Epithelial cell of esophagus (primary cell): ENCODE results near the gene MAIP1.
"Not testable (repeated sequence)": the region's sequence is repeated elsewhere in the genome, so short reads cannot be mapped to it uniquely, and the experiment has no call there.

Source experiments
- DNase-seq: peaks from one replicate; pipeline ENCODE4 v3.0.0; 2010; ENCODE audit warnings: low read depth
- H3K4me3 ChIP-seq: 2 replicates; pipeline ENCODE4 v1.5.1; 2011; ENCODE audit warnings: mild to moderate bottlenecking, low read length, control low read depth
- TF ChIP-seq, protein P1 (sequence below): IDR thresholded peaks from 2 replicates; pipeline ENCODE4 v1.5.1; 2011; ENCODE audit warnings: low read depth, mild to moderate bottlenecking, low read length, control low read depth, inconsistent platforms; ENCODE audit not compliant: insufficient read depth; ENCODE audit errors: missing control alignments

Gene MAIP1, protein sequence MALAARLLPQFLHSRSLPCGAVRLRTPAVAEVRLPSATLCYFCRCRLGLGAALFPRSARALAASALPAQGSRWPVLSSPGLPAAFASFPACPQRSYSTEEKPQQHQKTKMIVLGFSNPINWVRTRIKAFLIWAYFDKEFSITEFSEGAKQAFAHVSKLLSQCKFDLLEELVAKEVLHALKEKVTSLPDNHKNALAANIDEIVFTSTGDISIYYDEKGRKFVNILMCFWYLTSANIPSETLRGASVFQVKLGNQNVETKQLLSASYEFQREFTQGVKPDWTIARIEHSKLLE

DNA sequence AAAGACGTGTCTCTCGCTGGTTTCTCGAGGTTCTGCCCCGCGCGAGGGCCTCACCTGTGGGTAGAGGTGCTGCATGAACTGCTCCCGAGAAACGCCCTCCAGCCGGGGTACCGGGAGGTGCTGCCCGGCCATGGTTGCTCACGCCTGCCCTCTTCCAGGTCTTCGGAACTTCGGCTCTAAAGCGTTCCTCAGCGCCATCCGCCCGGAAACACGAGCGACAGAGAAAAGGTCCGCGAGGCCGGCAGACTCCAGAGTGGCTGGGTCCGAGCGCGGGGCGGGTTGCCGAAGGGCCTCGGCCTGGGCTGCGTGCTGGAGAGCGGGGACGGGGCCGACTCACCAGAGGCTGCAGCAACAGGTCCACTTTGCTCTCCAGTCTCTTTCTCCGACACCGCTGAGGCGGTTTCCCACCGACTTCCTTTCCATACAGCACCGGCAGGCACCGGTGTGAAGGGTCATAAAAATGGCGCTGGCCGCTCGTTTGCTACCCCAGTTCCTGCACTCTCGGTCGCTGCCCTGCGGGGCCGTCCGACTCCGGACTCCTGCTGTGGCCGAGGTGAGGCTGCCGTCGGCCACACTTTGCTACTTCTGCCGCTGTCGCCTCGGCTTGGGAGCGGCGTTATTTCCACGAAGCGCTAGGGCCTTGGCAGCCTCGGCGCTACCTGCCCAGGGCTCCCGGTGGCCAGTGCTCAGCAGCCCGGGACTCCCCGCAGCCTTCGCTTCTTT, at the start of gene MAIP1, which contains the start of gene TYW5:
TSS of gene MAIP1 (plus strand) at position 244 of the 723 bp plus-strand sequence. CDS start at position 461, 217 bp downstream.
TSS of gene TYW5 (minus strand) at position 153 of the 723 bp plus-strand sequence. CDS start at position 132, 21 bp downstream.
- TF ChIP-seq, protein P1, sequence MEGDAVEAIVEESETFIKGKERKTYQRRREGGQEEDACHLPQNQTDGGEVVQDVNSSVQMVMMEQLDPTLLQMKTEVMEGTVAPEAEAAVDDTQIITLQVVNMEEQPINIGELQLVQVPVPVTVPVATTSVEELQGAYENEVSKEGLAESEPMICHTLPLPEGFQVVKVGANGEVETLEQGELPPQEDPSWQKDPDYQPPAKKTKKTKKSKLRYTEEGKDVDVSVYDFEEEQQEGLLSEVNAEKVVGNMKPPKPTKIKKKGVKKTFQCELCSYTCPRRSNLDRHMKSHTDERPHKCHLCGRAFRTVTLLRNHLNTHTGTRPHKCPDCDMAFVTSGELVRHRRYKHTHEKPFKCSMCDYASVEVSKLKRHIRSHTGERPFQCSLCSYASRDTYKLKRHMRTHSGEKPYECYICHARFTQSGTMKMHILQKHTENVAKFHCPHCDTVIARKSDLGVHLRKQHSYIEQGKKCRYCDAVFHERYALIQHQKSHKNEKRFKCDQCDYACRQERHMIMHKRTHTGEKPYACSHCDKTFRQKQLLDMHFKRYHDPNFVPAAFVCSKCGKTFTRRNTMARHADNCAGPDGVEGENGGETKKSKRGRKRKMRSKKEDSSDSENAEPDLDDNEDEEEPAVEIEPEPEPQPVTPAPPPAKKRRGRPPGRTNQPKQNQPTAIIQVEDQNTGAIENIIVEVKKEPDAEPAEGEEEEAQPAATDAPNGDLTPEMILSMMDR, result peak; percentile 29
- H3K4me3 ChIP-seq, result peak within 1 kb of the TSS; percentile 98
- DNase-seq, result peak; percentile 87

DNA sequence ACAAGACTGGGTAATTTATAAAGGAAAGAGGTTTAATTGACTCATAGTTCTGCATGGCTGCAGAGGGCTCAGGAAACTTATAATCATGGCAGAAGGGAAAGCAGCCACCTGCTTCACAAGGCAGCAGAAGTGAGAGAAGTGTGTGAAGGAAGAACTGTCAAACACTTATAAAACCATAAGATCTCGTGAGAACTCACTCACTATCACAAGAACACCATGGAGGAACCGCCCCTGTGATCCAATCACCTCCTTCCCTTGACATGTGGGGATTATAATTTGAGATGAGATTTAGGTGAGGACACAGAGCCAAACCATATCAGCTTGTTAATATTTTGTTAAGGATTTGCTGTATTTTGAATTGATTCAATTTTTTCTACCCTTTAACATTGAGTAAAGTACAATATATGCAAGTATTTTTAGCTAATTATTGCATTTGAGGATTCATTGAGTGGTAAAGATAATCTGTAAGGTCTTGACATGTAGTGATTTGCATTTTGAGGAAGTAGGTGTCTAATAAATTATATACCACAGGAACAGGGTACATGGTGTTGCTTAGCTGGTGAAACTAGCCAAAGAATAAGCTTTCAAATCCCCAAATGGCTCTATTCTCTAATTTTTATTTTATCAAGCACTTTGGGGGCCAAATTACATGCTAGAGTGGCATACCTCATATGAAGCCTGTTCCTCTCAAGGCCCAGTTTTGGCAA, 48.2 kb upstream of the MAIP1 start:
- TF ChIP-seq, protein P1, result no peak
- DNase-seq, result no peak
- no peak overlapping the region for H3K4me3 ChIP-seq

DNA sequence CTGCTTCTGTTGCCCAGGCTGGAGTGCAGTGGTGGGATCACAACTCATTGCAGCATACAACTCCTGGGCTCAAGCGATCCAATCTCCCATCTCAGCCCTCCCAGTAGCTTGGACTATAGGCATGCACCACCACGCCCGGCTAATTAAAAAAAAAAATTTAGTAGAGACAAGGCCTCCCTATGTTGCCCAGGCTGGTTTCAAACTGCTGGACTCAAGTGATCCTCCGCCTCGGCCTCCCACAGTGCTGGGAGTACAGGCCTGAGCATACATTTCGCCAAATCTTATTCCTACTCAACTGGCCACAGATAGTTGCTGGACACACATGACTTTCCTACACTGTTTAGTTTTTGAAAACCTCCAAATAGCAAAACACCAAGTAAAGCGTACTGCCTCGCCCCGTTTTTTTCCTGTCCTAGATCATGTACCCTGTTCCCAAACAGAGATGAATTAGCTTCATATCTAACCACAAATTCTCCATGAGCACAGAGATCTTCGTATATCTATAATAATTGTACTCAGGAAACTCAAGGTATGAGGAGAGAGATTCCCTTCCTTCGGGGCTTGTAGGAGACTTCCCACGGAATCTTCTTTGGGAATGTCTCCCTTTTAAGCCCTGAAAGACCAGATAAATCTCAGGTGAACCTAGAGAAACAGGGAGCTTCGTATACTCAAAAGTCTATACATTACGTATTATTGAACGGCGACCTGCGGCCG, 44.9 kb upstream of the MAIP1 start:
- H3K4me3 ChIP-seq, result peak overlapping the region; percentile 38
- TF ChIP-seq, protein P1, result no peak
- no peak for DNase-seq

DNA sequence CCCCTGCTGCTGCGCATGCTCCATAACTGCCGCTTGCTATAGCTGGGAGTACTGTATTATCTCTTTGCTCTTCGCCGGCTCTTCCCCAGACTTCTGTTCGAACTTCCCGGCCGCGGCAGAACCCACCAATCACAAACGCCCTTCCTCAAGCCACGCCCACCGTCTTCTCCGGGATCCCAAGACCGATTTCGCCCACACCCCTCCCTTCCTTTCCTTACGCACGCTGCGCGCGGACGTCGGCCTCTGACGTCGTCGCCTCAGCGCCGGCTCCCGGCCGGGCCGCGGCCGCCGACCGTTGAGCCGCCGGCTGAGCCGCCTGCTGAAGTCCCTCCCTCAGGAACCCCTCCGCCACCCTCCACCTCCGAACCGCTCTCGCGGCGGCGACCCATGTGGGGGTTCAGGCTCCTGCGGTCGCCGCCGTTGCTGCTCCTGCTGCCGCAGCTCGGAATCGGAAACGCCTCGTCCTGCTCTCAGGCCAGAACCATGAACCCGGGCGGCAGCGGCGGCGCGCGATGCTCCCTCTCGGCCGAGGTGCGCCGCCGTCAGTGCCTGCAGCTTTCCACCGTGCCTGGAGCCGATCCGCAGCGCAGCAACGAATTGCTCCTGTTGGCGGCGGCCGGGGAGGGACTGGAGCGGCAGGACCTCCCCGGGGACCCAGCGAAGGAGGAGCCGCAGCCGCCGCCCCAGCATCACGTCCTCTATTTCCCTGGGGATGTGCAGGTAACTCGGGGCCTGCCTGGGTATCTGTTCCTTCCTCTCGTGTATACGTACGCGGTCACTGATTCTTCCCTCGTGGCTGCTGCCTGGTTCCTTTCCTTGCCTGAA, 44.1 kb upstream of the MAIP1 start, which contains the start of gene C2orf69:
TSS of gene C2orf69 (plus strand) at position 242 of the 825 bp plus-strand sequence. CDS start at position 388, 146 bp downstream.
- peak; percentile 99 for DNase-seq
- TF ChIP-seq, protein P1, result no peak
- H3K4me3 ChIP-seq, result peak within 1 kb of the TSS; percentile 92

DNA sequence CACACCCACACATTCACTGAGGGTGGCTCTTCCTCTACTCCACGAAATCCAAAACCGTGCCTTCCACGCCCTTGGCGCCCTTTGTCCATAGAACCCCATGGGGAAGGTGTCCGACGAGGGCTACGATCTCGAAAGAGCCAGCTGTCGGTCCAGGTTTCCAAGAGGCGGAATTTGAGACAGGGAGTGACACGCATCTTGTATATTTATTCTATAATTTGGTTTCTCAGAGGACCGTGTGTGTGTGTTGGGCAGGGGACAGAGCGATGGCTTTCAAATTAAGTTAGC, 43.6 kb upstream of the MAIP1 start:
- TF ChIP-seq, protein P1, result no peak
- no peak for DNase-seq
- peak overlapping the region; percentile 92 for H3K4me3 ChIP-seq

DNA sequence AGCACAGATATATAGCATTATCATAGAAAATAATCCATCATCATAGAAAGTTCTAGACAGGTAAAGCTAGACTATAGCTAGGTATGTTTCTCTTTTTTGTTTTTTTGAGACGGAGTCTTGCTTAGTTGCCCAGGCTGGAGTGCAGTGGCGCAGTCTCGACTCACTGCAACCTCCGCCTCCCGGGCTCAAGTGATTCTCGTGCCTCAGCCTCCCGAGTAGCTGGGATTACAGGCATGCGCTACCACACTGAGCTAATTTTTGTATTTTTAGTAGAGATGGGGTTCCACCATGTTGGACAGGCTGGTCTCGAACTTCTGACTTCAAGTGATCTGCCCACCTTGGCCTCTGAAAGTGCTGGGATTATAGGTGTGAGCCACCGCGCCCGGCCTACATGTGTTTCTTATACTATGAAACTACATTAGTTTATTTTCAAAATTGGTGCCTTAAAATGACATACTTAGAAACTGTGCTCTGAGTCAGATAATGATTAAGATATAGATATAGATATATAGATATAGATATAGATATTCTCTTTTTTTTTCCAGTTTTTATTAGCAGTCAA, 42.7 kb upstream of the MAIP1 start:
- peak overlapping the region; percentile 92 for H3K4me3 ChIP-seq
- not testable (repeated sequence) for DNase-seq
